Putamen (tissue), 1 donor: ENCODE data around the gene ACTL7A.
"Not testable (repeated sequence)": the region's sequence is repeated elsewhere in the genome, so short reads cannot be mapped to it uniquely, and the experiment has no call there.

Experiments
- DNase-seq: peaks from one replicate; pipeline ENCODE4 v3.0.0-alpha.2; 2016; ENCODE audit warnings: low spot score

The ACTL7A gene, protein sequence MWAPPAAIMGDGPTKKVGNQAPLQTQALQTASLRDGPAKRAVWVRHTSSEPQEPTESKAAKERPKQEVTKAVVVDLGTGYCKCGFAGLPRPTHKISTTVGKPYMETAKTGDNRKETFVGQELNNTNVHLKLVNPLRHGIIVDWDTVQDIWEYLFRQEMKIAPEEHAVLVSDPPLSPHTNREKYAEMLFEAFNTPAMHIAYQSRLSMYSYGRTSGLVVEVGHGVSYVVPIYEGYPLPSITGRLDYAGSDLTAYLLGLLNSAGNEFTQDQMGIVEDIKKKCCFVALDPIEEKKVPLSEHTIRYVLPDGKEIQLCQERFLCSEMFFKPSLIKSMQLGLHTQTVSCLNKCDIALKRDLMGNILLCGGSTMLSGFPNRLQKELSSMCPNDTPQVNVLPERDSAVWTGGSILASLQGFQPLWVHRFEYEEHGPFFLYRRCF

DNA sequence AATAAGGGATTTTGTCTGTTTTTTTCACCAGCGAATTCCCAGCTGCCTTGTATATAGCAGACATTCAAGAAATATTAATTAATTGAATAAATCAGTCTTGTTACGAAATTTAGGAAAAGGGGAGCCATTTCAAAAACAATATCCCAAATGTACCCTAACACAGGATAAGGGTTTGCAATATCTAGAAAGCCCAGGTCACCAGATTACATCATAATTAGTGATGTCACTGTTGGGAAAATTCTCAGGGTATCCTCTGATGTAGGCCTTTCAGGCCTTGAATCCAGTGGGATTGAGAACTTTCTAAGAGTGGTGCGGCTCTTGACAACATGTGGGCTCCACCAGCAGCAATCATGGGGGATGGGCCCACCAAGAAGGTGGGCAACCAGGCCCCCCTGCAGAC, at the start of gene ACTL7A:
ACTL7A (plus strand) TSS at position 270 of the 400 bp plus-strand sequence; CDS start at position 327, 57 bp downstream.
- no peak for DNase-seq

DNA sequence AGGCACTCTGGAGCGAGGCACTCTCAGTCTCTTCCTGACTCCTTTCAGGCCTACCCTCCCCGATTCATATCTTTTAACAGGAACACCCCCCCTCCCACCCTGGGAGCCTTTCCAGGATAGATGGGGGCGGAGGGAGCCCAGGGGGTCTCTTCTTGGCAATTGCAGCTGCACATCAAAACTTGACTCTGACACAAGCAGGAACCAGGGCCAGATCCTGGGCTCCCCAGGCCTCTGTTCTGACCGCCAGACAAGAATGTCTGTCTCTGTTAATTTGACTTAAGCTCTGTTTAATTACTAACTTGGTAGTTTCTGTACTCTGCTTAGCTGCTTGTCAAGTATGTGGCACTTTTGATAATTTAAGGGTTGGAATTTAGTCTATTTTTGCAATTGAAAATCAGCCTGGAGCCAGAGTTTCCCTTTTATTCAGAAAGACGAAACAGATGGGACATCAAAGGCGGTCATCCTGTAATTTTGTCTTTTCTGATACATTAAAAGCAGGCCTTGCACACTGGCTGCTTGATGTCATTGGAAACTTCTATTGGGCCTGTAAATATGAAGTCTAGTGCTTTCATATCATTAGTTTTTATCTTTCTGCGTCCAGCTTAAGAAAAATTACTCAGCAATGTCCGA, 49.6 kb upstream of the ACTL7A start:
- no peak for DNase-seq

DNA sequence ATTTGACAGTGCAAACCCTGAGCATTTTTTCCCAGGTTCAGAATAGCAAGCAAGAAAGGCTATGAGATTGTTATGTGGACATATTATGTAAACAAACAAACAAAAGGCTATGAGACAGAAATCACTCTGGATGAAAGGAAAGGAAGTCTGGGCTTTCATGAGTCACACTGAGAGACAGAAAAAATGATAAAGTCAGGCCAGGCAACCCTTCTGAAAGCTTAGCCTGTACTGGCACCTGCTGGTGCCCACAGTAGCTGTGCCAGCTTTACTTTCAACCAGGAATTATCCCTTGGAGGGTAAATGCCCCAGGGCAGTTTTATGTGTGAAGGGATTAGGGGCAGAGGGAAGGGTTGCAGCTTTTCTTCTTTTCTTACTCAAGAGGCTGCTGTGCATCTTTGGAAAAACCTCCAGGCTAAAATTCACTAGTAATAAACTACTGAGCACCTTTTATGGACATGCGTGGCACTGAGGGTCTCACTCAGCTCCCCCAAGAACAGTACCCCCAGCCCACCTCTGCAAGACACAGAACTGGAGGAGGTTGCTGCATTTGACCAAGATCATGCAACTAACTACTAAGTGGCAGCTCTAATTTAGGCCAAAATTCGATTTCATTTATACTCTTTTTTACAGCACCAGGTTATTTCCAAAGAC, 48.0 kb upstream of the ACTL7A start:
- peak; percentile 20 for DNase-seq

DNA sequence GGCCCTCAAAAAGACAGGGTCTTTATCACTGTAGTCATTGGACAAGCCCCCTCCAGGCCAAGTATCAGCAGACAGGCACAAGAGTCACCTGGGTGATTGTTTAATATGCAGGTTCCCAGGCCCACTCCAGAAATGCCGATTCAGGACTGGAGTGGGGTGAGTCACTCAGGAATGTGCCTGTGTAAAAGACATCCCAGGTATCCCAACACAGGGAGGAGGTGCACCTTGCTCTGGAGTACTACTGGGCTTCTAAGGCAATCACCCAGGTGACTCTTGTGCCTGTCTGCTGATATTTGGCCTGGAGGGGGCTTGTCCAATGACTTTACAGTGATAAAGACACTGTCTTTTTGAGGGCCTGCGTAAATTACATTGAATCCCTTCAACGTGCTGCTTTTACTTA, 46.9 kb upstream of the ACTL7A start:
- no peak for DNase-seq

DNA sequence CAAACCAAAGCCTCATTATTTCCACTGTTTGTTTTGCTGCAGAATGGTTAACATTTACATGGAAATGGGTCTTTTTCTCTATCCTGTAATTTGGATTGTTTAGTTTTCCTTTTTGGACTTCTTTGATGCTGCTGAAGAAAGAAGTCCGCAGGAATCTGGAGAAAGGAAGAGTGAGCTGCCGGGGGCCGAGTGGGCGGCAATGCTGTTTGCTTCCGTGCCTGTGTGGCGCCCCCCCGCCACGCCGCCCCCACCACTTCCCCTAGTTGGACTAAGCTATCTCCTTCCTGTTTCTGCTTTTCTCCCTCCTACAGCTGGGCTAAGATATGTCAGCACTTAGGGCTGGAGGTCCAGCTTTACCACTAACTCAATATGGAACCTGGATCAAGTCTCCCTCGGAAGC, 46.0 kb upstream of the ACTL7A start:
- no peak for DNase-seq

DNA sequence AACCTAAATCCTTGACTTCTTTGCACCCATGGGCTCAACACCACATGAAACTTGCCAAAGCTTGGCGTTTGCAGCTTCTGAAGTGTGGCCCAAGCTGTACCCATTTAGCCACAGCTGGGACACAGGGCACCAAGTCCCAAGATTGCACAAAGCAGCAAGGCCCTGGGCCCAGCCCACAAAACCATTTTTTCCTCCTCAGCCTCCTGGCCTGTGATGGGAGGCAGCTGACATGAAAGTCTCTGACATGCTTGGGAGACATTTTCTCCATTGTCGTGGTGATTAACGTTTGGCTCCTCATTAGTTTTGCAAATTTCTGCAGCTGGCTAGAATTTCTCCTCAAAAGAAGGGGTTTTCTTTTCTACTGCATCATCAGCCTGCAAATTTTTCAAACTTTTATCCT, 38.2 kb upstream of the ACTL7A start:
- DNase-seq, result no peak

DNA sequence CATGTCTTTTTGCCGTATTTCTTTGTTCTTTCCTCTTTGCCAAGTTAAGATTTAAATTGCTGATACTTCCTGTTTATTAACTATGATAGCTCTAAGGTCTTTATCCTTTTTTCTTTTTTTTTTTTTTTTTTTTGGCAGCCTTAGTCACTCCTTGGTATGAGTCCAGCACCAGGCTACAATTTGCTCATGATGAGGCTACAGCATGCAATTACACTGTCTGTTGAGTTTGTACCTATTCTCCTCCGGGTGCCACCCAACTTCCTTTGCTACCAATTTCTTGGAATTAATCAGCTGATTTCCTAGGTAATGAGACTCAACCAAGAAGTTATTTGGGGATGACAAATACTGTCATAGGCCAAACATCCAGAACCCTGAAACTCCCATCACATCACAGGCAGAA, 31.8 kb upstream of the ACTL7A start:
- DNase-seq, result no peak

DNA sequence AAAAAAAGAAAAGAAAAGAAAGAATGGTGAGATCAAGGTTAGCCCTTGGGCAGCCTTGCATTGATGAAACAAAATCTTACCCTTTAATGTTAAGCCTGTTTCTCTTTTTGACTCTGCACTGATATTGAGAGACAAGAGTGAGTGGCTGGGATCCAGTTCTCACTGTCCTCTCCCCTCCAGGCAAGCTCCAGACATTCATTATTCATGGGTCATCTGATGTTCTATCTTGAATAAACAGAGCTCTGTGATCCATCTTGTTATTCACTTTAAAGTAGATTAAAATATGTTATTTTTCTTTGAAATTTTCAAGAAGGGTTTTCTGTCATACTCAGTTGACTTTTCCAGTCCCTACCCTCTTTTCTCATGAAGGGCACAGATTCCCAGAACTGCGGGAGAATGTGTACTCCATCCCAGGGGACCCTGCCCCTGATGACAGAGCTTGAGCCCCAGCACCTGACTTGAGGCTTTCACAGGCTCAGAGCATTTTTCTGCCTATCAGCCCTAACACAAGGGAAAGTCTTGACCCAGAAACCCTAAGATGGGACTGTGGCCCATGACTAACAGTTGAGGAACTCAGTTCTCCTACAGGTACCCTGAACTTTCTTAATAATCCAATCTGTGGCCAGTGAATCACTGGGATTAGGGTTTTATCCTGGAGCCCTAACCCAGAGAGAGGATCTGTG, 30.4 kb upstream of the ACTL7A start:
- no peak for DNase-seq

DNA sequence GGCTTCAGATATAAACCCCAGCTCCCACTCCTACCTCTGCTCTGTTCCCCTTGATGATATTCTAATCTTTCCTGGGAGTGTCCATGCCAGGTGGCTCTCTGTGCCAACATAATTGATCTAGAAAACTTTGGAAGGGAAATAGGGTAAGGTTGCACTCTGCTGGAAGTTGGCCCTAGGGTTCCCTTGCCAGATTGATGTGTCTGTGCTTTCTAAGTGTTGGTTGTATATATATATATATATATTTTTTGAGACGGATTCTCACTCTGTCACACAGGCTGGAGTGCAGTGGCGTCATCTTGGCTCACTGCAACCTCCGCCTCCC, 29.9 kb upstream of the ACTL7A start:
- DNase-seq, result no peak

DNA sequence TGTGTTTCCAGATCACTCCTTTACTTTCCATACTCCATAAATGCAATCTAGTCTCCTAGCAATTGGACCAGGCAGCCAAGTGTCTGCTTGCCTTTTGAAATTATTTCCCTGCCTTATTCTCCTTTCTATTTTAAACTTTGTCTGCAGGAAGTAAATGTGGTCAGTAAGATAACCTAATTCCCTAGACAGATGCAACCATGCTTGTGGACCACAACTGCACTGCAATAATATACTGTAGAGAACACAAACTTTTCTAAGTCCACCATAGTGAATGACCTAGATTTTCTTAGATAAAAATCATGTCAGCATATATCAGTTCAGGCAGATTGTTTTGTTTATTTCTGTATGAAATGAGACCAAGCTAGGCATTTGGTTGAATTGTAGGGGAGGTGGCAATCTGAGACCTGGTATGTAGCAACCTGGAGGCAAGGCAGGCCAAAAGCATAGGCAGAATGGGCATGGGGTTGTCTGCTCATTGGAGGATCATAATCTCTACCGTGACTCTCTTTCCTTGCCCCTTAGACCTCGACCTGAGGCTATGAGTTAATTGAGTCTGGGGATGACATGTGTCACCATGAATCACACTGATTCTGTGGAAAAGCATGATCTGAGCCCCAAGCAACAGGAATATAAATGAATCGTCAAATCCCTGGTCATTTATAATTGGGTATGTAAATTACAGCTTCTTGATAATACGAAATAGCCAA, 27.0 kb upstream of the ACTL7A start:
- no peak for DNase-seq

DNA sequence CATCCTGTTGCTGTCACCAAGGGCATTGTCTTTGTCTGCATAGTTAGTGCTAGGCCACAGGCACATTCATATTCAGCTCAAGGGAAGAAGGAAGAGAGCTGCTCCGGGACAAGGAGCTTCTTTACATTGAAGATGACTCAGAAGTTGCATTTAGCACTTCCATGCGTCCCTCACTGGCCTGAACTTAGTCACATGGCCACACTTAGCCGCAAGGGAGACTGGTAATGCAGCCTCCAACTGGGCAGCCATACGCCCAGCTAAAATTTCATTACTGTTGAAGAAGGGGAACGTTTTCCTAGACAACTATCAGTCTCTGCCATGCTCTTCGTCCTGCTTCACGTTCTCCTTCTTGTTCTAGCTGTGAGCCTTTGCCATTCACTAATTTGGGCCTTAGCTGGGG, 26.2 kb upstream of the ACTL7A start:
- DNase-seq, result no peak

DNA sequence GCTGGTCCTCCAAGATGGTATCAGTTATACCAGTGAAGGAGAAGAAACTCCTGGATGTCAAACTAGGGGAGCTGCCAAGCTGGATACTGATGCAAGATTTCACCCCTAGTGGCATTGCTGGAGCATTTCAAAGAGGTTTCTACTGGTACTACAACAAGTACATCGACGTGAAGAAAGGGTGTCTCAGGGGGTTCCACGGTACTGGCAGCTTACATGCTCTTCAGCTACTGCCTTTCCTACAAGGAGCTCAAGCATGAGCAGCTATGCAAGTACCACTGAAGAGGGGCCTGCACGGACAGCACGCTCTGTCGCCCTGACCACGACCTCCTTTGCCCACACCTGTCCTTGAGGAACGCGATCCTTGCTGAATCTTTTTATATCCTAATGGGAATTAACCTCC, 25.7 kb upstream of the ACTL7A start:
- DNase-seq, result no peak

DNA sequence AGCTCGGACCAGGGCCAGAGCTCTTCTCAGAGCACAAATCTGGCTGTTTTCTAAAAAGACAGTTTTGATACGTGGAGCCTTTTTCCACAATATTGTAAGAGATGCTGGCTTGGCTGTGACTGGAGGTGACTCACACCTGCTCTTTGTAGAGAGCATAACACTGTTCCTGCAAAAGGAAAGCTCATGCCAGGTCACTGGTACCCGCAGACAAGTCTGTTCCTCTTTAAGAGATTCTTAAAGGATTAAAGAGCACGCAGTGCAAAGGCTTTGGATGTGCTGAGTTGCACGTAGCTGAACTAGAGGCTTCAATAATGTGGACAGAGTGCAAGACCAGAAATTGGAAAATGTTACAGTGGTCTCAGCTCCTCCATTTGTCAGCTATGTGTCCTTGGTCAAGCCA, 25.3 kb upstream of the ACTL7A start:
- no peak for DNase-seq

DNA sequence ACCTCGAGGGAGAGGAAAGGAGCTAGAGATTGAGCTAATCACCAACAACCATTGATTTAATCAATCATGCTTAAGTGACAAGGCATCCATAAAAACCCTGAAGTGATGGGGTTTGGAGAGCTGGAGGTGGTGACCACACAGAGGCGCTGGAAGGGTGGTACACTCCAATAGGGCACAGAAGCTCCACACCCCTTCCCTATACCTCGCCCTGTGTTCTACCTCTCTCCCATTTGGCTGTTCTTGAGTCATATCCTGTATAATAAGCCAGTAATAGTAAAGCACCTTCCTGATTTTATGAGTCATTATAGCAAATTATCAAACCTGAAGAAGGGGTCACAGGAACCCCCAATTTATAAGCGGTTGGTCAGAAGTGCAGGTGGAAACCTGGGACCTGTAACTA, 24.5 kb upstream of the ACTL7A start:
- no peak for DNase-seq

DNA sequence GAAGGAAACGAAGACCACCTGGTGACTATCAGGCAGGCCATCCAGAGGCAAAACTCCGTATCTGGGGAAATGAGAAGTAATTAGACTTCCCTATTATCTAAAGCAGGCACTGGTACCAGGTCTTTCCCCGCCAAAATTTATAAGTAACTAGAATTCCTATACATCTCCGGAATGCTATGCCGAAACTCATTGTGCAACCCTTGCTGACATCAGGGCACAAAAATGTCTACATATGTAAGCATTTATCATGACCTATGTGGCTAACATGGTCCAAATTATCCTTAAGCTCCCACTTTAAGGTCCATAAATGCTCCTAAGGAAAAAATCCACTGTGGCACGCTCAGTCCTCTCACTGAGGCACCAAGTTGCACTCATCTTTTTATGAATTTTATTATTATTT, 24.0 kb upstream of the ACTL7A start:
- no peak for DNase-seq

DNA sequence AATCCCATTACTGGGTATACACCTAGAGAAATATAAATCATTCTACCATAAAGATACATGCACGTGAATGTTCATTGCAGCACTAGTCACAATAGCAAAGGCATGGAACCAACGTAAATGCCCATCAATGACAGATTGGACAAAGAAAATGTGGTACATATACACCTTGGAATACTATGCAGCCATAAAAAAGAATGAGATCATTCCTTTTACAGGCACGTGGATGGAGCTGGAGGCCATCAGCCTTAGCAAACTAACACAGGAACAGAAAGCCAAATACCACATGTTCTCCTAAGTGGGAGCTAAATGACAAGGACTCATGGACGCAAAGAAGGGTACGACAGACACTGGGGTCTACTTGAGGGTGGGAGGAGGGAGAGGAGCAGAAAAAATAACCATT, 22.5 kb upstream of the ACTL7A start:
- DNase-seq, result not testable (repeated sequence)

DNA sequence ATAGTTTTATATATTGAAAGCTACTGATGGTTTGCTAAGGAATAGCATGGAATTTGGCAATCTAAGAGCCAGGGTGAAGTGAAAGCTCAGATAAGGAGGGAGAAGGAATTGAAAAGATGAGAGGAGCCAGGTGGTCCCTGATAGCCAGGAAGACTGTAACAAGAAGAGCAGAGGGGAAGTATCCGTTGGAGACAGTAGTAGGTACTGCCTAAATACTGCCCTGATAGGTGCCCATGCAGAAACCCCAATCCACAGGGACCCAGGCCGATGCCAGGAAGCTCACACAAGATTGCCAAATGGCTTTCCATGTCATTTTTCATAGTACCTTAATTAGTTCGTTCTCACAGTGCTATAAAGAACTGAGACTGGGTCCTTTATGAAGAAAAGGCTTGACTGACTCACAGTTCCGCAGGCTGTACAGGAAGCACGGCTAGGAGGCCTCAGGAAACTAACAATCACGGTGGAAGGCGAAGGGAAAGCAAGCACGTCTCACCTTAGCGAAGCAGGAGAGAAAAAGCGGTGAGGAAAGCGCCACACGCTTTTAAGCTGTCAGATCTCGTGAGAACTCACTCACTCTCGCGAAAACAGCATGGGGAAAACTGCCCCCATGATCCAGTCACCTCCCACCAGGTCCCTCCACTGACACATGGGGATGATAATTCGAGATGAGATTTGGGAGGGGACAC, 19.3 kb upstream of the ACTL7A start:
- no peak for DNase-seq

DNA sequence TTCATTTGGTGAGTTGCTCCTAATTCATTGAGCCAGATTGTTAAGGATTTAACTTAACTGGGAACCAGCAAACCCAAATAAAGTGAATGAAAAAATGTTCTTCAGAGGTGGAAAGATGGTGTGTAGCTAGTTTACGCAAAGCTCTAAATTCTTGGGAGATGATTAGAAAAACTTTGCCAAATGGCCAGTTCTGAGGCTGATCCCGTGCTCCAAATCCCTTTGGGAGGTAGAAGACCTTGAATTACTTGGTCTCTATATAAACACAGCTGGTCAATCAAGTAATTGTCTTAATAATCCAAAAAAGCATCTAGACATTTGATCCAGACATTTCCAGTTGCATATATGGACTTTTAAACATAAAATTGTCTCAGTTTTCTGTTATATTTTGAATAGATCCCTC, 17.7 kb upstream of the ACTL7A start:
- no peak for DNase-seq

DNA sequence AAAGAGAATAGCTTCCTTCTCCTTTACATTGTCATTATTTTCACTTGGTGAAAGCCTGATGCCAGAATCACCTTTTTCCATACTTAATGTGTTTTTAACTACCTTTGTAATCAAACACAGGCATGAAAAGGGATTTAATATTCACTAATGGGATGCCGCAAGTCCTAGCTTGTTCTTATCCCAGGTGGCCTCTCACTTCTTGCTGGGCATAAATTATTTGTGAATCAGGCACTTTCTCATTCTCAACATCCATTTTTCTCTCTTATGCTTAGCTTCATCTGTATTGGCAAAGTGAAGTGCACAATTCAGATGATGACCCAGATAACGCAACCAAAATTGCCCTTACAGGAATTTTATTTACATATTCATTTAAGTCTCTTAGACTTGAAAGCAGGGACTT, 17.2 kb upstream of the ACTL7A start:
- no peak for DNase-seq

DNA sequence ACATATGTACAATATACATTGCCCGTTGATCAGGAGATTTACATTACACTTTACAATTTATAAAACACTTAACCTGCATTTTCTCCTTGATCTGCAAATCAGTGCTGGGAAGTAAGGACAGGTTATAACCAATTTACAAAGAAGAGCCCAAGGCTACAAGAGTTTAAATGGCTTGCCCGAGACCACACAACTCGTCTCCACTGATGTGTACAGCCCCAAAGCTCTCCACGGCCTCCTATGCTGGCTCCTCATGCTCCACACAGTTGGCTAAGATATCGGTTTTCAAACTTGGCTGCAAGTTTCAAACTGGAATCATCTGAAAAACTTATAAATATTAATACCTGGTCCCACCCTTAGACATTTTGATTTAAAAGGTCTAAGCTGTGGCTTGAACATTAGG, 16.6 kb upstream of the ACTL7A start:
- DNase-seq, result no peak

DNA sequence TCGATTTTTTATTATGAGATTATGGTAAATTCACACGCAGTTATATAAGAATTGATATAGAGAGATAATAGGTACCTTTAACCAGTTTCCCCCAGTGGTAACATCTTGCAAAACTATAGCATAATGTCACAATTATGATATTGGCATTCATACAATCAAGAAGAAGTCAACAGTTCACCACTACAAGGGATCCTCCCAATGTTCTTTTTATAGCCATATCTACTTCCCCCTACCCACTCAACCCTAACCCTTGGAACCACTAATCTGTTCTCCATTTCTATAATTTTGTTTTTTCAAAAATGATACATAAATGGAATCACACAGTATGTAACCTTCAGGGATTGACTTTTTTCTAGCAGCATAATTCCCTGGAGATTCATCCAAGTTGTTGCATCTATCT, 16.1 kb upstream of the ACTL7A start:
- DNase-seq, result no peak

DNA sequence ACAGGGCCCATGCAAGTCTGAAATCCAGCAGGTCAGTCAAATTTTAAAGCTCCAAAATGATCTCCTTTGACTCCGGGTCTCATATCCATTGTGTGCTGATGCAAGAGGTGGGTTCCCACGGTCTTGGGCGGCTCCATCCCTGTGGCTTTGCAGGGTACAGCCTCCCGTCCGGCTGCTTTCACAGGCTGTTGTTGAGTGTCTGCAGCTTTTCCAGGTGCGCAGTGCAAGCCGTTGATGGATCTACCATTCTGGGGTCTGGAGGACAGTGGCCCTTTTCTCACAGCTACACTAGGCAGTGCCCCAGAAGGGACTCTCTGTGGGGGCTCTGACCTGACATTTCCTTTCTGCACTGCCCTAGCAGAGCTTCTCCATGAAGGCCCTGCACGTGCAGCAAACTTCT, 13.8 kb upstream of the ACTL7A start:
- not testable (repeated sequence) for DNase-seq
